HL-60 (cell line): ENCODE measurements around the gene COTL1.

Experiments used
- GABPA ChIP-seq: IDR thresholded peaks from 2 replicates; pipeline ENCODE4 v1.6.1; 2012; ENCODE audit warnings: low read depth
- TF ChIP-seq, protein P1 (sequence below): IDR thresholded peaks from 2 replicates; pipeline ENCODE4 v1.6.1; 2012; ENCODE audit warnings: low read depth; ENCODE audit not compliant: insufficient replicate concordance
- TF ChIP-seq, protein P2 (sequence below): IDR thresholded peaks from one replicate; pipeline ENCODE4 v1.5.1; 2011; ENCODE audit warnings: low read length, control low read depth, inconsistent platforms; ENCODE audit not compliant: insufficient read depth

DNA sequence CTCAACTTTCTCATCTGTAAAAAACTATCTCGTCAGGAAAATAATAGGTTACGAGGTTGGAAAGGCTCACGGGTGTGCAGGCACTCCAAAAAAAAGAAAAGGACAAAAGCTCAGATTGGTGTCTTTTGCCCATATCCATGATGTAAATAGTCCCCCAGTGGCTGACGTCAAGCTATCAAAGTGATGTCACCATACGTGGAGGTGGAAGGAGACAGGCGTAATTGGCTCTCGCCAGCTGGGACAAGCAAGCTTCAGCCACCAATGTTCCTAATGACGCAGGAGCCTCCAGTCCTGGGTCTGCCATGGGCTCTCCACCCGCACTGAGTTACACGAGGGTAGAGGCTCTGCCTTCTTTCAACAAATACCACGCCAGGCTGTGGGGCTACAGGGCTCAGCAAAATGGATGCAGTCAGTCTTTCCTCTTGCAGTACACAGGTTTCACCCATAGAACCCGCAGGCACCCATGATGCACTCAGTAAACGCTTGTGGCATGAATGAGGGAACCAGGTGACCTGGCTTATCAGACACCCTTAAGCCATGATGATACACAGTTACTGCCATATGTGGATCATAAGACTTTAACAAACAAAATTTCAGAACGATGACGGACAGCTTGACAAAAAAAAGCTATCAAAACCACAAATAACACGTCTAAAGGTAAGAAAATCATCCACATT, 50.5 kb downstream of the COTL1 start:
- TF ChIP-seq, protein P1, sequence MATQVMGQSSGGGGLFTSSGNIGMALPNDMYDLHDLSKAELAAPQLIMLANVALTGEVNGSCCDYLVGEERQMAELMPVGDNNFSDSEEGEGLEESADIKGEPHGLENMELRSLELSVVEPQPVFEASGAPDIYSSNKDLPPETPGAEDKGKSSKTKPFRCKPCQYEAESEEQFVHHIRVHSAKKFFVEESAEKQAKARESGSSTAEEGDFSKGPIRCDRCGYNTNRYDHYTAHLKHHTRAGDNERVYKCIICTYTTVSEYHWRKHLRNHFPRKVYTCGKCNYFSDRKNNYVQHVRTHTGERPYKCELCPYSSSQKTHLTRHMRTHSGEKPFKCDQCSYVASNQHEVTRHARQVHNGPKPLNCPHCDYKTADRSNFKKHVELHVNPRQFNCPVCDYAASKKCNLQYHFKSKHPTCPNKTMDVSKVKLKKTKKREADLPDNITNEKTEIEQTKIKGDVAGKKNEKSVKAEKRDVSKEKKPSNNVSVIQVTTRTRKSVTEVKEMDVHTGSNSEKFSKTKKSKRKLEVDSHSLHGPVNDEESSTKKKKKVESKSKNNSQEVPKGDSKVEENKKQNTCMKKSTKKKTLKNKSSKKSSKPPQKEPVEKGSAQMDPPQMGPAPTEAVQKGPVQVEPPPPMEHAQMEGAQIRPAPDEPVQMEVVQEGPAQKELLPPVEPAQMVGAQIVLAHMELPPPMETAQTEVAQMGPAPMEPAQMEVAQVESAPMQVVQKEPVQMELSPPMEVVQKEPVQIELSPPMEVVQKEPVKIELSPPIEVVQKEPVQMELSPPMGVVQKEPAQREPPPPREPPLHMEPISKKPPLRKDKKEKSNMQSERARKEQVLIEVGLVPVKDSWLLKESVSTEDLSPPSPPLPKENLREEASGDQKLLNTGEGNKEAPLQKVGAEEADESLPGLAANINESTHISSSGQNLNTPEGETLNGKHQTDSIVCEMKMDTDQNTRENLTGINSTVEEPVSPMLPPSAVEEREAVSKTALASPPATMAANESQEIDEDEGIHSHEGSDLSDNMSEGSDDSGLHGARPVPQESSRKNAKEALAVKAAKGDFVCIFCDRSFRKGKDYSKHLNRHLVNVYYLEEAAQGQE, result no peak
- no peak for TF ChIP-seq GABPA
- TF ChIP-seq, protein P2, sequence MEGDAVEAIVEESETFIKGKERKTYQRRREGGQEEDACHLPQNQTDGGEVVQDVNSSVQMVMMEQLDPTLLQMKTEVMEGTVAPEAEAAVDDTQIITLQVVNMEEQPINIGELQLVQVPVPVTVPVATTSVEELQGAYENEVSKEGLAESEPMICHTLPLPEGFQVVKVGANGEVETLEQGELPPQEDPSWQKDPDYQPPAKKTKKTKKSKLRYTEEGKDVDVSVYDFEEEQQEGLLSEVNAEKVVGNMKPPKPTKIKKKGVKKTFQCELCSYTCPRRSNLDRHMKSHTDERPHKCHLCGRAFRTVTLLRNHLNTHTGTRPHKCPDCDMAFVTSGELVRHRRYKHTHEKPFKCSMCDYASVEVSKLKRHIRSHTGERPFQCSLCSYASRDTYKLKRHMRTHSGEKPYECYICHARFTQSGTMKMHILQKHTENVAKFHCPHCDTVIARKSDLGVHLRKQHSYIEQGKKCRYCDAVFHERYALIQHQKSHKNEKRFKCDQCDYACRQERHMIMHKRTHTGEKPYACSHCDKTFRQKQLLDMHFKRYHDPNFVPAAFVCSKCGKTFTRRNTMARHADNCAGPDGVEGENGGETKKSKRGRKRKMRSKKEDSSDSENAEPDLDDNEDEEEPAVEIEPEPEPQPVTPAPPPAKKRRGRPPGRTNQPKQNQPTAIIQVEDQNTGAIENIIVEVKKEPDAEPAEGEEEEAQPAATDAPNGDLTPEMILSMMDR, result no peak
